Activated CD8-positive, alpha-beta memory T cell treated with anti-CD3 and anti-CD28 coated beads for 1 hour (primary cell): ENCODE measurements around the gene NHERF2.

Experiments used
- DNase-seq, 2 donors: peaks; one replicate each; pipeline ENCODE4 v3.0.0-alpha.2; 2020; ENCODE audit warnings: low read depth in 1 of 2; ENCODE audit errors: extremely low read depth in 1 of 2

Gene NHERF2

DNA sequence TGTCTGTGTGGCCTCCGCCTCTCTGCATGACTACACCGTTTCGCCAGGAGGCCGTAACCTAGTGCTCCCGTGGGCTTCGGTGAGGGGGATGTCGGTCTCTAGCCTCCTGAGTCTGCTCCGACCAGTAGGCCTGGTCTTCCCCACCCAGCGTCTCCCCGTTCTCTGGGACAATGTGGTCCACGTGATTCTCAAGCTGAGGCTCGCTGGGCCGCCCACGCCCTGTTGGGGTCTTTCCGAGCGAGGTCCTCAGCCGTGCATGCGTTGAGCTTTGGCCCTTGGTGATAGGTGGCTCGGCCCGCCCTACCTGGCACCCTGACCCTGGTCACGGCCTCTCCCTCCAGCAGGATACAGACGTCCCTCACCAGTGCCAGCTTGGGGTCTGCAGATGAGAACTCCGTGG lies 52.0 kb downstream of the NHERF2 start:
- DNase-seq, result no peak

DNA sequence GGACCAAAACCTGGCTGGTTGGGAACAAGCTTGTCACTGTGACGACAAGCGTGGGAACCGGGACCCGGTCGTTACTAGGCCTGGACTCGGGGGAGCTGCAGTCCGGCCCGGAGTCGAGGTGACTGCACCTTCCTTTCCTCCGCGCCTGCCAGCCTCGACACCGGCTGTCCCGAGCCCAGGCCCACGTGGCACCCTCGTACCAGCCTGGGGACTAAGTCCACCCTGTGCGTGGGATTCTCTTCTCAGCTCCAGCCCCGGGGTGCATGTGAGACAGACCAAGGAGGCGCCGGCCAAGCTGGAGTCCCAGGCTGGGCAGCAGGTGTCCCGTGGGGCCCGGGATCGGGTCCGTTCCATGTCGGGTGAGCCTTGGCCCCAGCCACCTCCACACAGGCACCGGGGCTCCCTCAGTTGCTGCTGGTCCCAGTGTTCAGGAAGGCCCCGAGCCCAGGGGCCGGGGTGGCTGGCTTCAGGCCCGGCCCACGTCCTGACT lies 52.7 kb downstream of the NHERF2 start:
- DNase-seq, result no peak

DNA sequence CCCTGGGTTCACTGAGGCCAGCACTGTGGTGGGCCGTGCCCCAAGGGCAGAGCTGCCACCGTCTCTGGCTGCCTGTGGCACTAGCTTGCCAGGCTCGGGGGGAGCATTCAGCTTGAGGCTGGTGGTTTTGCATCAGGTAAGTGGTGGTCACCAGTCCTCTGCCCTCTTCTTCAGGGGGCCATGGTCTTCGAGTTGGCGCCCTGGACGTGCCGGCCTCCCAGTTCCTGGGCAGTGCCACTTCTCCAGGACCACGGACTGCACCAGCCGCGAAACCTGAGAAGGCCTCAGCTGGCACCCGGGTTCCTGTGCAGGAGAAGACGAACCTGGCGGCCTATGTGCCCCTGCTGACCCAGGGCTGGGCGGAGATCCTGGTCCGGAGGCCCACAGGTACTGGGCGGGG lies 53.3 kb downstream of the NHERF2 start:
- DNase-seq, result no peak

DNA sequence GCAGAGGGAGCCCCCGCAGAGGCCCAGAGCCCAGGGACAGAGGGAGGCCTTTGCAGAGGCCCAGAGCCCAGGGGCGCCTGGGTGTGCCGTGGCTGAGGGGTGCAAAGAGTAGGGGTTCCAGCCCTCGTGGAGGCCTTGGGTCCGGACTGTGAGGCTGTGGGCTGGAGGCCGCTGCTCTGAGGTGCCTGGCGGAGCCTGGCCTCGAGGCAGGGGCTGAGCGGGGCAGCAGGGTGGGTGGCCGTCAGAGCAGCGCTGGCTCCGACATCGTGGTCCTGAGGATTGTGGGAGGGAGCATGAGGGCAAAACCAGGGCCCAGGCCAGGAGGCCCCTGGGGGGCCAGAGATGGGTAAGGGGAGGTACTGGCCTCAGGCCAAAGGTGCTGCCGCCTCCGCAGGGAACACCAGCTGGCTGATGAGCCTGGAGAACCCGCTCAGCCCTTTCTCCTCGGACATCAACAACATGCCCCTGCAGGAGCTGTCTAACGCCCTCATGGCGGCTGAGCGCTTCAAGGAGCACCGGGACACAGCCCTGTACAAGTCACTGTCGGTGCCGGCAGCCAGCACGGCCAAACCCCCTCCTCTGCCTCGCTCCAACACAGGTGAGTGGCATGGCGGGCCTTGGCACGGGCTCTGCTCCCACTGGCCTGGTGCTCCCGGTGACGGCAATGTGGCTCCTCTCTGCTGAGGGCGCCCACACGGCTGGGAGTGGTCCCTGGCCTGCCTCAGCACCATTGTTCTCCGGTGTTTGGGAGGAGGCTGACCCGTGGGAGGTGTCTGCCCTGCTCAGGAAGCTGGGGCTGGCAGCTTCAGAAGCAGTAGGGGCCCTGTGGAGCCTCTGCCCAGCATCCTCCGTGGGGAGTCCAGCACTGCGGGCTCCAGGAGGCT lies 54.7 kb downstream of the NHERF2 start:
- DNase-seq, result no peak

DNA sequence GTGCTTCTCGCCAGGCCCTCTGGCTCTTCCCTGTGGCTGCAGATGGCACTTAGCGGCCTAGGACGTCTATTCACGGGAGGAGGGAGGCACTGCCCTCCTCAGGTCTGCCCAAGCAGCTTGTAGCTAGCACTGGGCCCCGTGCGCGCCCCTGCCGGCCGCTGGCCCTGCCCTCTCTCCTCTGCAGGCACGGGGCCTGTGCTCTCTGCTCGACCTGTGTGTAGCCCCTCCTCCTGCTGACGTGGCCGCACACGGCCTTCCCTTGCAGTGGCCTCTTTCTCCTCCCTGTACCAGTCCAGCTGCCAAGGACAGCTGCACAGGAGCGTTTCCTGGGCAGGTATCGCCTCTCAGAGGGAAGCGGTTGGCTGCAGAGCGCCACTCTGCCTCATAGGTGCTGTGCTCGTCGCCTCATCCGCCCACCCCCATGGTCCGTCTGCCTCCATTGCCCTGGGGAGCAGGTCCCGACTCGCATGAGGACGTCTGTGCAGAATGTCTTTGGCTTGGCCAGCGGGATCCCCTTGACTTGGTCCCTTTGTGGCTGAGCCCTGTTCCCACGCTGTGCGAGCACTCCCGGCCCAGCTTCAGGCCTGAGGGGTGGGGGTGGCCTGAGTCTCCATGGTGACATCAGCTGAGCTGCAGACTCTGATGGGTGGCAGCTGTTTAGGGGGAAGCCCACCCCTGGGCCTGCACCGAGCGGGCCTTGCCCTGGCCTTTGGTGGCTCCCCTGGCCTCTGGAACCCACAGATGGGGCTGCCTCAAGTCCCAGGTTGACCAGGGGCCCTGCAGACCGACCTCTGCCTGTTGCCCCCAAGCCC lies 55.7 kb downstream of the NHERF2 start:
- no peak for DNase-seq

DNA sequence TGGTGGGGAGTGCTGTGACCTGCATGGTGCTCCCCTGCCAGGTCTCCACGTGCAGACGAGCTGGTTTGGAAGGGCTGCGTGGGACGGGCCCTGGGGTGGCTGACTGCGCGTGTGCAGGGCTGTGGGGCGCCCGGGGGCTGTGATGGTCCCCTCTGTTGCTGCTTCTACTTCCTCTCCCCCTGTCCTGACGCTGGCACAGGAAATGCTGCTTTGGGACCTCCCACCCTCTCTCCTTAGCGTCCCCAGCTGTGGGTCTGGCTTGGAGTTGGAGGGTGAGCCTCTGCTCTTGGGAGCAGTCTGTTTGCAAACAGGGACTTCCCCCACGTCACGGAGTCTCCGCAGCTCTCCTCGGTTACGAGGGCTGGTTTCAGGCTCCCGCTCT lies 56.3 kb downstream of the NHERF2 start:
- DNase-seq, result no peak

DNA sequence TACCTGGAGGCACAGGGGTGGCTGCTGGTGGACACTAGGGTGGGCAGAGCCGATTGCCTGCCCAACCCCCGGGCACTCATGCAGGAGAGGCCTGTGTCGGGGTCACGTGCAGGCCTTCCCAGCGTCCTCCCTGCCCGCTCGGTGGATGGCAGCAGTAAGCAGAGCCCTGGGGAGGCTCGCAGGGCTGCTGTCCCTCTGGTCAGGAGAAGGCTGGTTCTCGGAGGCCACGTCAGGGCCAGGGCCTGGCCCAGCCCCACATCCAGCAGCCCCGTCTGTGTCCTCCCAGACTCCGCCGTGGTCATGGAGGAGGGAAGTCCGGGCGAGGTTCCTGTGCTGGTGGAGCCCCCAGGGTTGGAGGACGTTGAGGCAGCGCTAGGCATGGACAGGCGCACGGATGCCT lies 56.7 kb downstream of the NHERF2 start:
- DNase-seq, result no peak

DNA sequence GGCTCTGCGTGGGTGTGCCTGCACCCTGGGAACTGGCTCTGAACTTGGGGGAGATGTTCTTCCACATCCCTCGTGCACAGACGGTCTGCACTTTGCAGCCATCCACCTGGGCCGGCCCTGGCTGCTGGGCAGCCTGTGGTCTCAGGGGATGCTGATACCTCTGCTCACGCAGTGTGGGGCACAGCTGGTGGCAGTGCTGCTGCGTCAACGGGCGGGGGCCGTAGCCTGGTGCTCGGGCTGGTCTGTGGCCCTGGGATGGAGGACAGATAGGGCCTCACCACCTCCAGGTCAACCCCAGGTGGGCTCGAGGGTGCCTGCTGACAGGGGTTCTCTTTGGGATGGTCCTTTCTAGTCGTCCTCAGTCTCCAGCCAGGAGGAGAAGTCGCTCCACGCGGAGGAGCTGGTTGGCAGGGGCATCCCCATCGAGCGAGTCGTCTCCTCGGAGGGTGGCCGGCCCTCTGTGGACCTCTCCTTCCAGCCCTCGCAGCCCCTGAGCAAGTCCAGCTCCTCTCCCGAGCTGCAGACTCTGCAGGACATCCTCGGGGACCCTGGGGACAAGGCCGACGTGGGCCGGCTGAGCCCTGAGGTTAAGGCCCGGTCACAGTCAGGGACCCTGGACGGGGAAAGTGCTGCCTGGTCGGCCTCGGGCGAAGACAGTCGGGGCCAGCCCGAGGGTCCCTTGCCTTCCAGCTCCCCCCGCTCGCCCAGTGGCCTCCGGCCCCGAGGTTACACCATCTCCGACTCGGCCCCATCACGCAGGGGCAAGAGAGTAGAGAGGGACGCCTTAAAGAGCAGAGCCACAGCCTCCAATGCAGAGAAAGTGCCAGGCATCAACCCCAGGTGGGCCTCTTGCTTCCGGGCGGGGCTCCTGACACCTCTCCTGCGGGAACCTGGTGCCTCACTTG lies 57.4 kb downstream of the NHERF2 start:
- no peak for DNase-seq

DNA sequence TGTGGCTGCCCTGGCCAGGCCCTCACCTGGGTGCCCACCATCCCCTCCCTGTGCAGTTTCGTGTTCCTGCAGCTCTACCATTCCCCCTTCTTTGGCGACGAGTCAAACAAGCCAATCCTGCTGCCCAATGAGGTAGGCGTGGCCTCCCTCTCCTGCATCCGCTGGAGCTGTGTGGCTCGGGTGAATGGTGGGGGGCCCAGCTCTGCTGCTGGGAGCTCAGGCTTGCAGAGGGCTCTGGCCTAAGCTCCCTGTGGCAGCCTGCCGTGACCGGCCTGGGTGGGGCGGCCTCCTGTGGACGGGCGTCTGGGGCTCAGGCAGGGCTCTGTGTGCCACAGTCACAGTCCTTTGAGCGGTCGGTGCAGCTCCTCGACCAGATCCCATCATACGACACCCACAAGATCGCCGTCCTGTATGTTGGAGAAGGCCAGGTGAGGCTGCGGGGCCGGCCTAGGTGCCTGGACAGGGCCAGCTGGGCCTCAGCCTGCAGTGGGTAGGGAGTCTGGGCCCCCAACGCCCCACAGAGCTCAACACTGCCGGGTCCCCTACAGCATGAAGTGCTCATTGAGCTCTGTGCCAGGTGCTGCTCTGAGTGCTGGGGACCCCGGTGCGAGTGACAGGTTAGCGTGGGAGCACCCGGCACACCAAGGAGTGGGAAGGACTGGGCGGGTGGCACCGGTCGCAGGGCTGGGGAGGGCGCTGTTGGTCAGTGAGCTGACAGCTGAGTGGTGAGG lies 58.4 kb downstream of the NHERF2 start:
- no peak for DNase-seq

DNA sequence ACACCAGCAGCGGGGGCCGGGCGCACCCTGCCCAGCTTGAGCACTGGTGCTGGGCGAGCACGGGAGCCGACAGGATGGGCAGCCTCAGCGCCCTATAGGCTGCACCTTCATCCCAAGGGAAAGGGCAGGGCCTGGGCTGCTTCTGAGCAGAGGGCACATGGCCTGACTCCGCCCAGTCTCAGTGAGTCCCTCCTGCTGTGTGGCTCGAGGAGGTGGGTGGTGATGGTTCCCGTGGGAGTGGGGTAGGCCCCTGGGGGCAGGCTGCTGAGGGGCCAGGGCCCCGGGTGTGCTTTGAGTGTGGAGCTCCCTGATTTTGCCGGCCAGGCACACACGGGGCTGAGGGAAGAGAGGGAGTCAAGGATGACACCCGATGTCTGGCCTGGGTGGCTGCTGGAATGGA lies 59.0 kb downstream of the NHERF2 start:
- DNase-seq, result no peak

DNA sequence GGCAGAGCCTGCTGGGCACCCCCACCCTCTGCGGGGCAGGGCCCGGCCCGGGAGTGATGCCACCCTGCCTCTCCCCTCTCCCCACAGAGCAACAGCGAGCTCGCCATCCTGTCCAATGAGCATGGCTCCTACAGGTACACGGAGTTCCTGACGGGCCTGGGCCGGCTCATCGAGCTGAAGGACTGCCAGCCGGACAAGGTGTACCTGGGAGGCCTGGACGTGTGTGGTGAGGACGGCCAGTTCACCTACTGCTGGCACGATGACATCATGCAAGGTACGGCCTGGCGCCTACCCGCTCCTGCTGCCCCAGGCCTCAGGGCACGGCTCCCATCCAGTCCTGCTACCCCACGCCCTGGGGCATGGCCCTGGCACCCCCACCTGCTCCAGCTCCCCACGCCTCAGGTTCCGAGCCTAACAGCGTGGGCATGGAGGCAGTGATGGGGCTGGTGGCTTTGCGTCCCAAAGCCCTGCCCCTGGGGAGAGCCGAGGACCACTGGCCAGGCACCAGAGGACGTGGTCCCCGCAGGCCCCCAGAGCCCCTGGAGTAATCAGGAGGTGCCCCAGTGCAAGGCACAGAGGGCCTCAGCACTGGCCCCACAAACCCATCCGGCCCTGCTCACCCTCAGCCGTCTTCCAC lies 59.5 kb downstream of the NHERF2 start:
- no peak for DNase-seq

DNA sequence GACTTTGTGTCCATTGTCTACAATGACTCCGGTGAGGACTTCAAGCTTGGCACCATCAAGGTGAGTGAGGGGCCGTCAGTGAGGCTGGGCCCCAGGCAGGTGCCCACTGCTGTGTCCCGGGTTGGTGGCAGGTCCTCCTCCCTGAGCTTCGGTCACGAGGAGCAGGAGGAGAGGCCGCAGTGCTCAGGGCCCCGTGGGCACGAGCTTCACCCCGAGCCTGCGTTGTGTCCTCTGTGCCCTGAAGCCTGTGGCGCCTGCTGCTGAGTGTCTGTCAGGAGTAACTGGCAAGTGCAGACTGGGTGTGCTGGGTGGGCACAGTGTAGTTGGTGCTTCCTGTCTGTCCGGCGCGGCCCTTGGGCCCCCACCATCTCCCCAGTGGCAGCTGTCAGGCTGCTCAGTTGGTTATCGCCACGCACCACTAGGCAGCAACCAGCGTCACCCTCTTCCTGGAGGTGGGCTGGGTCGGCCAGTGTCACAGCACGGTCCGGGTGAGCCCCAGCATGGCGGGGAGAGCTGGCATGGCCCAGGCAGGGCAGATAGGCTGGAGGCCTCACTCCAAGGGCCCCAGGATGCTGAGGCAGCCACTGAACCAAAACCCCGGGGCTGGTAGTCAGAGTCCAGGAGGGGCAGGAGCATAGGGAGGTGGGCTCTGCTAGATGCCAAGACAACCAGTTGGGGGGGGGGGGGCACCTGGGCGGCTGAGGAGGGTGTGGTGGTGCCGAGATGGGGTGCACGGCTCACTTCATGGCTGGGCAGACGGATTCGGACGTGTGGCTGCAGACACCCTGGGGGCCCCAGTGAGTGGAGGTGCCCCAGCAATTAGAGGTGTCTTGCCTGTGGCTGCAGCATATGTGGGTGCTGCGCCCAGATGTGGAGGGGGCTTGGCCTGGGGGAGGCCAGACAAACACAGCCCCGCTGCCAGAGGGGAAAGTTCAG lies 60.4 kb downstream of the NHERF2 start:
- DNase-seq, result no peak

DNA sequence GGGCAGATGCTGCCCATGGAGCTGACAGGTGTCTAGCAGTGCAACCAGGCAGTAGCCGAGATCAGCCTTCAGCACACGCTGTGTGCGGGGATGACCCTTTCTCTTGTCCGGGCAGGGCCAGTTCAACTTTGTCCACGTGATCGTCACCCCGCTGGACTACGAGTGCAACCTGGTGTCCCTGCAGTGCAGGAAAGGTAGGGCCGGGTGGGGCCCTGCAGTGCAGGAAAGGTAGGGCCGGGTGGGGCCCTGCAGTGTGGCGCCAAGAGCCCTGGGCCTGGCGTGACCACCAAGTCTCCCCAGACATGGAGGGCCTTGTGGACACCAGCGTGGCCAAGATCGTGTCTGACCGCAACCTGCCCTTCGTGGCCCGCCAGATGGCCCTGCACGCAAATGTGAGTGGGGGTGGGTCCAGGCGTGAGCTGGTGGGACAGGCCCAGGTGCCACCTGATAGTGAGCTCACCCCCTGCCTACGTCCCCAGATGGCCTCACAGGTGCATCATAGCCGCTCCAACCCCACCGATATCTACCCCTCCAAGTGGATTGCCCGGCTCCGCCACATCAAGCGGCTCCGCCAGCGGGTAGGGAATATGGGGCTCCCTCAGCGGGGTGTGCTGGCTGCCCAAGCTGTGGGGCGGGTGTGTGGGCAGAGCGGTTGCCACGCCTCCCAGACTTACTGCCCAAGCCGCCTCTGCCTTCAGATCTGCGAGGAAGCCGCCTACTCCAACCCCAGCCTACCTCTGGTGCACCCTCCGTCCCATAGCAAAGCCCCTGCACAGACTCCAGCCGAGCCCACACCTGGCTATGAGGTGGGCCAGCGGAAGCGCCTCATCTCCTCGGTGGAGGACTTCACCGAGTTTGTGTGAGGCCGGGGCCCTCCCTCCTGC lies 61.3 kb downstream of the NHERF2 start:
- no peak for DNase-seq
